HEK293T (cell line): ENCODE results near the gene CD276.

Source experiments
- CTCF ChIA-PET: fragments of 350-600 bp; formaldehyde crosslinking; extraction: SDS; loops from one replicate; lab custom pipeline; 2021; ENCODE audit warnings: antibody characterized with exemption, inconsistent platforms; lab: Yijun Ruan, JAX
- POLR2A ChIA-PET: fragments of 350-600 bp; formaldehyde crosslinking; extraction: SDS; loops from one replicate; lab custom pipeline; 2020; ENCODE audit warnings: antibody characterized with exemption, inconsistent platforms; lab: Yijun Ruan, JAX
- DNase-seq: peaks from one replicate; pipeline ENCODE4 v3.0.0; 2012; ENCODE audit warnings: mixed read lengths; ENCODE audit errors: extremely low spot score
- ARNT ChIP-seq: fragments of 450-650 bp; IDR thresholded peaks from 2 replicates; pipeline ENCODE4 v1.6.1; 2017; ENCODE audit warnings: mild to moderate bottlenecking
- BHLHE40 ChIP-seq: fragments of 450-650 bp; IDR thresholded peaks from 2 replicates; pipeline ENCODE4 v1.6.1; 2016; ENCODE audit warnings: mild to moderate bottlenecking, moderate library complexity, borderline replicate concordance
- CTBP1 ChIP-seq: fragments of 450-650 bp; IDR thresholded peaks from 2 replicates; pipeline ENCODE4 v1.6.1; 2016; ENCODE audit warnings: borderline replicate concordance
- ELF4 ChIP-seq: fragments of 450-650 bp; IDR thresholded peaks from 2 replicates; pipeline ENCODE4 v1.6.1; 2017; ENCODE audit warnings: antibody characterized with exemption
- FOXA1 ChIP-seq: fragments of 450-650 bp; IDR thresholded peaks from 2 replicates; pipeline ENCODE4 v1.6.1; 2016; ENCODE audit warnings: mild to moderate bottlenecking
- FOXK2 ChIP-seq: fragments of 450-650 bp; IDR thresholded peaks from 2 replicates; pipeline ENCODE4 v1.6.1; 2016; ENCODE audit warnings: mild to moderate bottlenecking
- FOXM1 ChIP-seq: fragments of 450-650 bp; IDR thresholded peaks from 2 replicates; pipeline ENCODE4 v1.6.1; 2017; ENCODE audit warnings: mild to moderate bottlenecking, borderline replicate concordance
- HDGF ChIP-seq: fragments of 450-650 bp; IDR thresholded peaks from 2 replicates; pipeline ENCODE4 v1.6.1; 2017; ENCODE audit warnings: antibody characterized with exemption, borderline replicate concordance
- L3MBTL2 ChIP-seq: fragments of 450-650 bp; conservative IDR thresholded peaks from 2 replicates; pipeline ENCODE4 v1.6.1; 2016; ENCODE audit warnings: mild to moderate bottlenecking
- LEF1 ChIP-seq: fragments of 450-650 bp; IDR thresholded peaks from 2 replicates; pipeline ENCODE4 v1.6.1; 2017; ENCODE audit warnings: mild to moderate bottlenecking, borderline replicate concordance
- NFRKB ChIP-seq: fragments of 450-650 bp; IDR thresholded peaks from 2 replicates; pipeline ENCODE4 v1.6.1; 2016; ENCODE audit warnings: mild to moderate bottlenecking, moderate library complexity
- SP1 ChIP-seq: fragments of 450-650 bp; IDR thresholded peaks from 2 replicates; pipeline ENCODE4 v1.6.1; 2017
- SUZ12 ChIP-seq: fragments of 450-650 bp; IDR thresholded peaks from 2 replicates; pipeline ENCODE4 v1.6.1; 2016; ENCODE audit warnings: mild to moderate bottlenecking
- TARDBP ChIP-seq: fragments of 450-650 bp; IDR thresholded peaks from 2 replicates; pipeline ENCODE4 v1.6.1; 2016
- ZNF384 ChIP-seq: fragments of 450-650 bp; IDR thresholded peaks from 2 replicates; pipeline ENCODE4 v1.6.1; 2016
- TF ChIP-seq, protein P1 (sequence below): fragments of 450-650 bp; IDR thresholded peaks from 2 replicates; pipeline ENCODE4 v1.6.1; 2016

CD276 gene

DNA sequence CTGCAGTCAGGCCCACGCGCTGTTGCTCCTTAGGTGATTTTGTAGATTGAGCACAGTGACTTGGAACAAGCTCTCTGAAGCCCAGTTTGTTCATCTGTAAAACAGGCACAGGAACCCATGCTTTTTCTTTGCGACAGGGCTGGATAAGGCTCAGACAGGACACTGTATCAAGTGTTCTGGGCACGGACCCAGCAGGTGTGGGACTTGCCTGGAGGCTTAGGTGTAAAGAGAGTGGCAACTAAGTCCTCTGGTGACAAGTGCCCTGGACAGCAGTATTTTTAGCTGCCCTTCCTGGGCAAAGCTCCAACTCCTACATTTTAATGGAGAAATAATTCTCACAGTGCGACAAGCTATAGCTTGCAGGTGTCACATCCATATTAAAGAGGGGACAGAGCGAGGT, 32.2 kb downstream of the CD276 start:
- TF ChIP-seq FOXM1 (no peak), L3MBTL2 (no peak)
- no peak for DNase-seq
- ChIA-PET CTCF (interaction anchor here (0.8 to 3.9 kb wide), 3 partner anchors 11 to 80 kb away, joined by 3 to 21 read pairs (median 3); no protein-coding TSS in a partner anchor), POLR2A (no interaction called here)

DNA sequence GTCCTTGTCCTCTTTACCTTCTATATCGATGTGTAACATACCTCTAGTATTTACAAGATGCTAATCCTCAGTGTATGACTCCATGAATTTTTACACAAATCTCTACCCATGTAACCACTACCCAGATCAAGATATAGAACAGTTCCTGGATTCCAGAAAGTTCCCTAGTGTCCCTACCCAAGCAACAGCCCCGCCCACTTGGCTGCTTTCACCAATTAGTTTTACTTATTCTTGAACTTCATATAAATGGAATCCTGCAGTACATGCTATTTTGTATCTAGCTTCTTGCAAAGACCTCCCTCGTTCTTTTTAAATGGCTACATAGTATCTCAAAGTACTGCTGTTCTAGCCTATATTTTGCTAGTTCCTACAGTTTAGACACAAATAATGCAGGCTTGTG, 33.0 kb downstream of the CD276 start:
- DNase-seq, result no peak
- CTCF ChIA-PET, result interaction anchor here (1.0 to 3.9 kb wide), 2 partner anchors 12 to 85 kb away, joined by 4 to 21 read pairs; no protein-coding TSS in a partner anchor
- POLR2A ChIA-PET, result no interaction called here
- TF ChIP-seq LEF1 (no peak), L3MBTL2 (no peak), BHLHE40 (no peak), CTBP1 (no peak), HDGF (no peak), ZNF384 (no peak), FOXK2 (no peak), FOXA1 (no peak), ELF4 (no peak), ARNT (no peak), TARDBP (no peak)

DNA sequence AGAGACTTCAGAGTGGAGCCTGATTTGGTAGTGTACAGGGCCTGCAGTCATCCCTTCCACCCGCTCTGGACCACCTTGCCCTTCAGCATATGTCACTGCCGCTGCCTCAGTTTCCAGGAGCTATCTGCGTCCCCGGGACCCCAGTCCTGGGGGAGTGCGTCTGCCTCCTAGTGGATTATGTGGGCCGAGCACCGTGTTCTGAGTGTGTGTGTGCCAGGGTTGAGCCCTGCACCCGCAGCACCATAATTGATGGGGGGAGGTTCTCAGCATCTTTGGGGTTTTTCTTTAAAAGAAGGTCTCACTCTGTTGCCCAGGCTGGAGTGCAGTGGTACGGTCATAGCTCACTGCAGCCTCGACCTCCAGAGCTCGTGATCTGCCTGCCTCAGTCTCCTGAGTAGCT, 33.6 kb downstream of the CD276 start:
- TF ChIP-seq TARDBP (no peak), L3MBTL2 (no peak), CTBP1 (no peak), NFRKB (no peak), ELF4 (no peak), ZNF384 (no peak), SUZ12 (no peak), LEF1 (no peak), HDGF (no peak), SP1 (no peak), FOXK2 (no peak), ARNT (no peak), FOXA1 (no peak), FOXM1 (no peak)
- TF ChIP-seq, protein P1, sequence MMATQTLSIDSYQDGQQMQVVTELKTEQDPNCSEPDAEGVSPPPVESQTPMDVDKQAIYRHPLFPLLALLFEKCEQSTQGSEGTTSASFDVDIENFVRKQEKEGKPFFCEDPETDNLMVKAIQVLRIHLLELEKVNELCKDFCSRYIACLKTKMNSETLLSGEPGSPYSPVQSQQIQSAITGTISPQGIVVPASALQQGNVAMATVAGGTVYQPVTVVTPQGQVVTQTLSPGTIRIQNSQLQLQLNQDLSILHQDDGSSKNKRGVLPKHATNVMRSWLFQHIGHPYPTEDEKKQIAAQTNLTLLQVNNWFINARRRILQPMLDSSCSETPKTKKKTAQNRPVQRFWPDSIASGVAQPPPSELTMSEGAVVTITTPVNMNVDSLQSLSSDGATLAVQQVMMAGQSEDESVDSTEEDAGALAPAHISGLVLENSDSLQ, result no peak
- CTCF ChIA-PET, result interaction anchor here (0.9 to 3.9 kb wide), 3 partner anchors 12 to 86 kb away, joined by 3 to 21 read pairs (median 4); no protein-coding TSS in a partner anchor
- POLR2A ChIA-PET, result interaction anchor here (1.2 kb wide), 1 partner anchor 85 kb away, joined by 4 read pairs; the partner anchor contains the start of gene NPTN

DNA sequence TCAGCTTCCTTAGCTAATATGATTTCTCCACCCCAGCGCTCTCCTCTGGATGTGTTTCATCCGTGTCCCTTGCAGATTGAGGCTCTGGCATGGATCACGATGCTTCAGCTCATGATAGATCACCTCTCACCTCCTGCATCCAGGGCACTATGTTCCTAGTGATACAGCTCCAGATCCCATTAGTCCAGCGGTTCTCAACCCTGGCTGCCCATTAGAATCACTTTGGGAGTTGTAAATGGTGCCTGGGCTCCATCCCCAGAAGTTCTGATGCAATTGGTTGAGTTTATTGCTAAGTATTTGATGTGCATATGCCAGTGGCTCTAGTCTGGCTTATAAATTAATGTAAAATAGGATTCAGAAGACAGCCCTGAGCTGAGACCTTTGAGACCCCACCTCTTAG, 34.5 kb downstream of the CD276 start:
- no peak for DNase-seq
- POLR2A ChIA-PET, result interaction anchor here (1.2 to 1.3 kb wide), 2 partner anchors 34 to 86 kb away, joined by 3 to 4 read pairs; partner anchors contain the start of genes INSYN1 and NPTN
- CTCF ChIA-PET, result interaction anchor here (0.9 to 3.9 kb wide), 2 partner anchors 13 to 19 kb away, joined by 3 to 21 read pairs; no protein-coding TSS in a partner anchor
- no peak for TF ChIP-seq FOXM1
- TF ChIP-seq, protein P1, result no peak
- no peak for TF ChIP-seq SP1
- no peak for TF ChIP-seq TARDBP
- no peak for TF ChIP-seq ARNT
- TF ChIP-seq ZNF384, result no peak
- TF ChIP-seq CTBP1, result no peak
- TF ChIP-seq FOXA1, result no peak
- TF ChIP-seq NFRKB, result no peak
- no peak for TF ChIP-seq SUZ12
- TF ChIP-seq BHLHE40, result no peak
- no peak for TF ChIP-seq HDGF

More for the DNA sequence above, 33.6 kb downstream of the CD276 start:
- DNase-seq, result peak; percentile 30

DNA sequence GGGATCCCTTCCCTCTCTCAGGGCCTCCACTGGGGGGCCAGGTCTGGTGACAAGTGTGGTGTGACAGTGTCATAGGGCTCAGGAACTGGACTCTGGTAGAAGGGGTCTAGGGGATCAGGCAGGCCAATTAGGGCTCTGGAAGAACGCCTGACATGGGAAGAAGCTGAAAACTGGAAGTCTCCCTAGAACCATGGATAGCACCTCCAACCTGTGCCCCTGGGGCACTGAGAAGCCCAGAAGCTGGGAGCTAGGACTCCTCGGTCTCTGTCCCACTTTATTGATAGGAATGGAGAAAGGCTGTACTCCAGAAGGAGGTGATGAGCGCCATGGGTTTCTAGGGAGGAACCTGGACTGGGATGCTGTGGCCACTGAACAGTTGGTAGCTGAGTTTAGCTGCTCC, 38.2 kb downstream of the CD276 start:
- CTCF ChIA-PET, result interaction anchor here (1.2 kb wide), 1 partner anchor 18 kb away, joined by 7 read pairs; no protein-coding TSS in a partner anchor

DNA sequence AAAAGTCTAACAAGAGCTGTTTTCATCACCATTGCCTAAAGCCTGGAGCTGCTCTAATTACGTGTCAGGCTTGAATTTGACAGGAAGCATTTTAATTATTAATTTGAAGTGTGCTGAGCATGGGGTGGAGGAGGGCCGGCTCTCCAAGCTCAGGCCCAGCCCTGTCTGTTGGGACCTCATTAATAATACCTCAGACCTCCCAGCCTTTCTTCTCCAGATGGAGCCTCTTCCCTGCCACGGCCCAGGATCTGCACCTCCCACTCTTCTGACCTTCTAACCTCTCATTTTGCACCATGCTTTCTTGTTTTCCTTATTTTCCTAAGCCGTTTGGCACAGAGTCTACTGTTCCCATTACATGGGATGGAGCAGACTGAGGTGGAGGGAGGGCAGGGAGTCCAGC, 39.0 kb downstream of the CD276 start:
- ChIA-PET POLR2A (interaction anchor here (1.0 kb wide), 1 partner anchor 11 kb away, joined by 5 read pairs; no protein-coding TSS in a partner anchor), CTCF (interaction anchor here (1.2 kb wide), 1 partner anchor 18 kb away, joined by 7 read pairs; no protein-coding TSS in a partner anchor)
- TF ChIP-seq CTBP1, result no peak
- no peak for DNase-seq

More for the DNA sequence above, 38.2 kb downstream of the CD276 start:
- no peak for TF ChIP-seq FOXA1
- no peak for DNase-seq
- POLR2A ChIA-PET, result interaction anchor here (1.0 kb wide), 1 partner anchor 11 kb away, joined by 5 read pairs; no protein-coding TSS in a partner anchor

DNA sequence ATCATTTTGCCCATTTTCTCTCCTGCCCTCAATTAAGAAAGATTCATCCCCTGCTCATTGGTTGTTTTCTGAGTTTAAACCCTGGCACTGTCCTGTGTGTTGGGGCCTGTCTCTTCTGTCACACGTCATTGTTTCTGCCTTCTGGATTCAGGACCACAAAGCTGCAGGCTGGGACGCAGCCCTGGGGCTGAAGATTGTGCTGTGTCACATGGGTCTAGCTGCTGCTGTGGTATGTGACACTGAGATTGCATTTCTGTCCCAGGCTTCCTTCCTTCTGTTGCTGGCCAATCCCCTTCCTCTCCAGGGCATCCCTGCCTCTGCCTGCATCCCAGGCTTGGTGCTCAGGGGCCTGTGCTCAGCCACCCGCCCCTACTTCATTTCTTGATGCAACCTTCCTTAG, 40.0 kb downstream of the CD276 start:
- CTCF ChIA-PET, result no interaction called here
- POLR2A ChIA-PET, result no interaction called here
- TF ChIP-seq FOXK2 (no peak), TARDBP (no peak), SP1 (no peak), BHLHE40 (no peak), ARNT (no peak), CTBP1 (no peak), ELF4 (no peak), L3MBTL2 (no peak), SUZ12 (no peak), LEF1 (no peak), FOXA1 (no peak), NFRKB (no peak), FOXM1 (no peak), ZNF384 (no peak), HDGF (no peak)
- TF ChIP-seq, protein P1, result no peak
- no peak for DNase-seq
